Islet of Langerhans (tissue), 1 donor: Measurements from ENCODE around the gene CDK4.

Source experiments
- FAIRE-seq: peaks from one replicate; lab custom pipeline; 2011; peaks lifted over from hg19 to GRCh38; lab: Jason Lieb, UNC

Gene CDK4

GRCh38 chr12:57755454-57756372, 3.6 kb upstream of the CDK4 start:
- no peak for FAIRE-seq

- FAIRE-seq: no peak
Observed at GRCh38 chr12:57755194-57755453, 3.0 kb upstream of the CDK4 start.

GRCh38 chr12:57754411-57755193, 2.5 kb upstream of the CDK4 start, which contains the start of gene MARCHF9:
MARCHF9 (plus strand) TSS chr12:57755103; CDS start chr12:57755529, 426 bp downstream.
- FAIRE-seq: no peak

GRCh38 chr12:57753756-57754337, 1.7 kb upstream of the CDK4 start:
- no peak for FAIRE-seq

- FAIRE-seq: no peak
Observed at GRCh38 chr12:57752668-57753000, 524 bp upstream of the CDK4 start.

- FAIRE-seq: no peak
Observed at GRCh38 chr12:57751432-57751787, 700 bp downstream of the CDK4 start.

GRCh38 chr12:57750561-57751431, 1.3 kb downstream of the CDK4 start:
- no peak for FAIRE-seq

GRCh38 chr12:57749061-57749460, 3.0 kb downstream of the CDK4 start:
- FAIRE-seq: no peak

GRCh38 chr12:57746025-57746424, 6.1 kb downstream of the CDK4 start:
- no peak for FAIRE-seq

- no peak for FAIRE-seq
Observed at GRCh38 chr12:57745485-57745881, 6.6 kb downstream of the CDK4 start.

GRCh38 chr12:57744777-57745484, 7.2 kb downstream of the CDK4 start, which contains the start of gene TSPAN31:
TSPAN31 (plus strand) TSS chr12:57745039; CDS start chr12:57745155, 116 bp downstream.
- peak; percentile 53 for FAIRE-seq

GRCh38 chr12:57744194-57744776, 7.8 kb downstream of the CDK4 start:
- no peak for FAIRE-seq

- FAIRE-seq: no peak
Observed at GRCh38 chr12:57743769-57744168, 8.3 kb downstream of the CDK4 start.

- no peak for FAIRE-seq
Observed at GRCh38 chr12:57741844-57742738, 10.0 kb downstream of the CDK4 start.

- no peak for FAIRE-seq
Observed at GRCh38 chr12:57741413-57741789, 10.7 kb downstream of the CDK4 start.

- no peak for FAIRE-seq
Observed at GRCh38 chr12:57740656-57741412, 11.3 kb downstream of the CDK4 start.

GRCh38 chr12:57739914-57740538, 12.1 kb downstream of the CDK4 start:
- FAIRE-seq: no peak

GRCh38 chr12:57739387-57739786, 12.7 kb downstream of the CDK4 start:
- FAIRE-seq: no peak

- no peak for FAIRE-seq
Observed at GRCh38 chr12:57738661-57739237, 13.4 kb downstream of the CDK4 start, which contains the start of gene AGAP2. AGAP2 (minus strand) TSS chr12:57738742; CDS start chr12:57738246, 496 bp downstream.
